C4-2B (cell line): Measurements from ENCODE around the gene PNPLA6.
A peak's percentile ranks its signal among the peaks of the same experiment; 100 is the strongest.

ENCODE experiments used
- H3K27ac ChIP-seq: fragments of 450-650 bp; 2 replicates; pipeline ENCODE4 v1.5.1; 2017
- ZFX ChIP-seq: fragments of 450-650 bp; IDR thresholded peaks from 2 replicates; pipeline ENCODE4 v1.6.1; 2017
- TF ChIP-seq, protein P1 (sequence below): fragments of 450-650 bp; conservative IDR thresholded peaks from 2 replicates; pipeline ENCODE4 v1.5.1; 2017; ENCODE audit warnings: mild to moderate bottlenecking

The PNPLA6 gene

DNA sequence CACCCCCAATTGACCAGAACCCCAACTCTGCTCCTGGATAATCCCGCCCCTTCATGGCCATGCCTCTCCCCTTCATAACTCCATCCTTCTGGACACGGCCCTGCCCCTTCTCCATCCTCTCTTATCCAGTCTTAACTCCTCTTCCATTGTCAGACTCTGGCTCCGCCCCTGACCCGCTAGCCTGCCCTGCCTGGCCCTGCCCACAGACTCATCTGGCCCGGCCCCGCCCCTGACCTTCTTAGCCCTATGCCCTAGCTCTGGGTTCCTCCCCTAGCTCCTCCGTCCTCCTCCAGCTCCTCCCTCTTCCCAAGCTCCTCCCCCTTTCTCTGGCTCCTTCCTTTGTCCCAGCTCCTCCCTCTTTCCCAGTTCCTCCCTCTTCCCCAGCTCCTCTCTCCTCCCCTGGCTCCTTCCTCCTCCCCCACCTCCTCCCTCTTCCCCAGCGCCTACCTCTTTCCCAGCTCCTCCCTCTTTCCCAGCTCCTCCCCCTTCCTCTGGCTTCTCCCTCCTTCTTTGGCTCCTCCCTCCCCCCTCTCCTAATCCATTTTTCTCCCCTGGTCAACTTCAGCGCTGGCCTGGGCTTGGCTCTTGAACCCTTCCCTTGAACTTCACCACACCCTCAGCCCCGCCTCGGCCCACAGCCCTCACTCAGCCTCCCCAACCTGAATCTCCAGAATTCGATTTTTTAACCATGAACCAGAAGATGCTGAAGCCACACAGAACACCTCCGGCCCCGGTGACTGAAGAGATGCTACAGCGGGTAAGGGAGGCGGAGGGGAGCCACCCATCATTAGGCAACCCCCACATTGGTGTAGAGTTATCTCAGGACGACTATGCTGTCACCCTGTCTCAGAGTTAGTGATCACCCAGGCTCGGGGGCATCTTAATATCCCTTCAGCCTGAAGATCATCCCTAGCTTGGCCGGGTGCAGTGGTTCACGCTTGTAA lies 28.9 kb upstream of the PNPLA6 start:
- TF ChIP-seq ZFX = no peak
- TF ChIP-seq, protein P1, sequence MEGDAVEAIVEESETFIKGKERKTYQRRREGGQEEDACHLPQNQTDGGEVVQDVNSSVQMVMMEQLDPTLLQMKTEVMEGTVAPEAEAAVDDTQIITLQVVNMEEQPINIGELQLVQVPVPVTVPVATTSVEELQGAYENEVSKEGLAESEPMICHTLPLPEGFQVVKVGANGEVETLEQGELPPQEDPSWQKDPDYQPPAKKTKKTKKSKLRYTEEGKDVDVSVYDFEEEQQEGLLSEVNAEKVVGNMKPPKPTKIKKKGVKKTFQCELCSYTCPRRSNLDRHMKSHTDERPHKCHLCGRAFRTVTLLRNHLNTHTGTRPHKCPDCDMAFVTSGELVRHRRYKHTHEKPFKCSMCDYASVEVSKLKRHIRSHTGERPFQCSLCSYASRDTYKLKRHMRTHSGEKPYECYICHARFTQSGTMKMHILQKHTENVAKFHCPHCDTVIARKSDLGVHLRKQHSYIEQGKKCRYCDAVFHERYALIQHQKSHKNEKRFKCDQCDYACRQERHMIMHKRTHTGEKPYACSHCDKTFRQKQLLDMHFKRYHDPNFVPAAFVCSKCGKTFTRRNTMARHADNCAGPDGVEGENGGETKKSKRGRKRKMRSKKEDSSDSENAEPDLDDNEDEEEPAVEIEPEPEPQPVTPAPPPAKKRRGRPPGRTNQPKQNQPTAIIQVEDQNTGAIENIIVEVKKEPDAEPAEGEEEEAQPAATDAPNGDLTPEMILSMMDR = no peak
- H3K27ac ChIP-seq = peak overlapping the region; percentile 34; the same call in 1 of the 2 replicates

DNA sequence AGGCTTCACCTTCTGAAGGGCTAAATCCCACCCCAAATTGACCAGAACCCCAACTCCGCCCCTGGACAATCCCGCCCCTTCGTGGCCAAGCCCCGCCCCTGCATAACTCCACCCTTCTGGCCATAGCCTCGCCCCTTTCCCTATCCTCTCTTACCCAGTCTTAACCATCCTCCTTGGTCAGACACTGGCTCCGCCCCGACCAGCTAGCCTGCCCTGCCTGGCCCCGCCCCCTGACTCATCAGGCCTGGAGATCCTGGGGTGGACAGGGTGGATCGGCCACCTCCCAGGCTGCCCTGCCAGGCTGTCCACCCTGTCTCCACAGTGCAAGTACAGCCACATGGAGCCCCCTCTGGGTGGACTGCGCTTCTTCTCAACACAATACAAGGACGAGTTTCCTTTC lies 27.6 kb upstream of the PNPLA6 start:
- H3K27ac ChIP-seq = no peak overlapping the region
- TF ChIP-seq, protein P1 = no peak
- no peak for TF ChIP-seq ZFX

DNA sequence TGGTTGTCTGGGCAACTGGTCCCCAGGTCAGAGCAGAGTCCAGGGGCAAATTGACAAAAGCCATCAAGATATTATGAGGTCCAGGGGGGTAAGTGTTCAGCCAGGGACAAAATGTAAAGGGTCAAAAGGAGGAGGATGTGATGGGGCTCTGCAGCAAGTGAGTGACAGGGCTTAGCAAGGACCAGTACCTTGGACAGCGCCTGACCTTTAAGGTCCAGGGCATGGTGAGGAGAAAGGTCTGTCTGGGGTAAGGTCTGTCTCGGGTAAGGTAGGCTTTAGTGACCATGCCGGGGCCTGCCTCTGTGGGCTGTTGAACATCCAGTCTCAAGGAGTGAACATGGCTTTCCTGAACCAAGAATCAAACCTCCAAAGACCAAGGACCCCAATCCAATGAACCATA lies 25.9 kb upstream of the PNPLA6 start:
- no peak for TF ChIP-seq ZFX
- TF ChIP-seq, protein P1 = no peak
- H3K27ac ChIP-seq = no peak overlapping the region

DNA sequence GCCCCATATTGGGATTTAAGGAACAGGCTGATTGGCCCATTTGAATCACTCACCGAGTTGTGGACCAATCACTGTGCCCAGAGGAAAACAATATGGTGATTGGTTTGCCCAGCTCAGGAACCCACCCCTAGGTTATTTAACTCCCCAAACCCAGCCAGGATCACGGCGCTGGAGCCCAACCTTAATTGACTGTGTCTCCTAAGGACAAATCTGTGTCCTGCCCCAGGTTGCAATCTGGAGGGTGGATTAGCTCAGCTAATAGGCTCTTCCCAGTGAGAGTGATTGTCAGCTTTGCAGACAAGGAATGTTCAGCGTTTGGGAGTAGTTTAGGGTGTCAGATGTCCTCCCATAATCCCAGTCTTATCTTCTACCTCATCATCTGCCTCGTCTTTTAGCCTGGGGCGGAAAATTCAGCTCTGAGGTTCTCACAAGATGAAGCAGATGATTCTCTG lies 23.1 kb upstream of the PNPLA6 start:
- H3K27ac ChIP-seq = no peak overlapping the region
- TF ChIP-seq, protein P1 = no peak
- TF ChIP-seq ZFX = no peak

DNA sequence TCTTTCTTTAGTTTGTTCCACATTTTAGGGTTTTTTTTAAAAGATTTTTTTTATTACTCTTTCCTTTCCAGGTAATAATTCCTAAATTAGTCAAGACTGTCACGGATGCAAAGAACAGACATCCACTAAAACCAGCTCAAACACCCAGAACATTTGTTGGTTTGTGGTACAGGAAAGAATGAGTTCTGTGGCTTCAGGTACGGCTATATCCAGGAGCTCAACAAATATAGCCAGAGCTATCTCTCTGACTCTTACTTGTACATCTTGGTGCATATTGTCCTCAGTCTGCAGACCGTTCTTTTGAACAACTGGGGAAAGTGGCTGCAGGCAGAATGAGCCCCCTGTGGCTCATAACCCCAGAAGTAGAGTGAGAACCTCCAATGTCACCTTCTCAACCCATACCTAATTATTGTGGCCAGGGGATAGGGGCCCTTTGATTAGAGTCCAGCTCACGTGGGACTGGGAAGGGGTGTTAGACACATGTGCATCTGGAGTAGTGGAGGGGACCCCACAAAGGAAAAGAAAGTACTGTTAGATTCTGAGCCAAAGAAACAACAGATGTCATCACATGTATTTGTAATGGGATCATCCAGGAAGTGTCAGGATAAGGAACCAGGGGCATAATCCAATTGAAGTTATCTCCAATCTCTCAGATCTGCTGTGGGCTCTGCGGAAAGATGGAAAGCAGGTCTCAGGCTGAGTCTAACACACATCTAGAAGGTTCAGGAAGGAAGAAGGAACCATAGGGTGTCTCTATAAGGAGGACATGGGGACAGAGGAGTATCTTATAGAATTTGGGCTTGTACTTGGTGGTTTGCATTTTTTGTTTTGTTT lies 21.5 kb upstream of the PNPLA6 start:
- H3K27ac ChIP-seq = no peak overlapping the region
- TF ChIP-seq, protein P1 = no peak
- TF ChIP-seq ZFX = no peak

DNA sequence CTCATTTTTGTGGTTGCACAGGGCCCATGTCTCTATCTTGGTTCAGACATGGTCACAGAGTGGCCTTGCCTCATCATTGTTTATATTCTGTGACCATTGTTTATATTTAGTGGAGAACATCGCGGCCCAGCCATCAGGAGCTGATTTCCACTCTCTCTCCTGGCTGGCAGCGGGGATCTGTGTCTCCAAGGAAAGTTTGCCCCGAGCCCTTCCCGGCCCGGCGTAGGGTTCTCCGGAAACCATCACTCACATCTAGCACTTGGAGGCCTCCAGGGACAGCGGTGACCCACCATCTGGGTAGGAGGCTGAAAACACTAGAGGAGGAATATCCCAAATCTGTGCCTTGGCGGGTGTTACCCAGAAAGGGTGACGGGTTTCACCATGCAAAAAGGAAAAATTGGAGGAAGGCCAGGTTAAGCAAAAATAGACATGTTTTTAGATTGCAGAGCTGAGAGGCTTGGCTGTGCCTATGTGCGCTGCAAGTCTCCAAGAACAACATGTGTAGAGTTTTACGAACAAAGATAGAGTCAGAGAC lies 20.3 kb upstream of the PNPLA6 start:
- peak overlapping the region; percentile 70 for H3K27ac ChIP-seq
- TF ChIP-seq, protein P1 = no peak
- TF ChIP-seq ZFX = no peak
